Psoas muscle (tissue), 8 donors: ENCODE measurements around the gene PODXL2. TPM values are rescaled to one million over a fixed set of nuclear protein-coding genes. Genes with fewer than 3 reads are reported as not detected.

Source experiments
- ATAC-seq, 4 donors: fragments of 200-7000 bp; cut with Tn5 transposase; one replicate each; pipeline ENCODE4 v1.9.1; 2020; ENCODE audit warnings: moderate library complexity in 3 of 4, mild to moderate bottlenecking in 2 of 4
- DNase-seq, 2 donors: peaks; one replicate each; pipeline ENCODE4 v3.0.0-alpha.2; 2020
- H3K27ac ChIP-seq: fragments of 200-600 bp; one replicate; pipeline ENCODE4 v1.8.0; 2022
- H3K27me3 ChIP-seq, 3 donors: fragments of 200-600 bp in 1 of 3; one replicate each; pipeline versions ENCODE4 v1.6.1 to v1.8.0; 2013 to 2022; ENCODE audit warnings: low read length in 2 of 3, mild to moderate bottlenecking in 2 of 3, moderate library complexity in 1 of 3; ENCODE audit not compliant: insufficient read depth in 3 of 3
- H3K36me3 ChIP-seq, 2 donors: fragments of 200-600 bp in 1 of 2; one replicate each; pipeline versions ENCODE4 v1.6.1 to v1.8.0; 2013 to 2022; ENCODE audit warnings: low read depth in 1 of 2, mild to moderate bottlenecking in 1 of 2, moderate library complexity in 1 of 2; ENCODE audit not compliant: insufficient read depth in 1 of 2
- H3K4me1 ChIP-seq: fragments of 200-600 bp; one replicate; pipeline ENCODE4 v1.8.0; 2022
- H3K4me3 ChIP-seq: fragments of 200-600 bp; one replicate; pipeline ENCODE4 v1.8.0; 2022; ENCODE audit warnings: mild to moderate bottlenecking
- H3K9me3 ChIP-seq: fragments of 200-600 bp; one replicate; pipeline ENCODE4 v1.8.0; 2022
- CTCF ChIP-seq: fragments of 200-600 bp; IDR thresholded peaks from one replicate; pipeline ENCODE4 v1.8.0; 2022; ENCODE audit warnings: antibody characterized with exemption
- WGBS, 3 donors: extraction: QIAGEN DNeasy Blood & Tissue Kit; methylation state at CpG; one replicate each; pipeline versions ENCODE4 v1.1.6 to v1.1.7; 2013; 5-methylcytosine and 5-hydroxymethylcytosine counted together
- intact Hi-C, 2 donors: fragments of 100-400 bp; cut with DNase I; formaldehyde crosslinking; loops; one replicate each; pipeline versions ENCODE4 v1.11.0 to v1.14.2; 2022
- polyA plus RNA-seq, 3 donors: library from polyadenylated mRNA; stranded (reverse); fragments of 200-250 nt; gene quantifications; one replicate each; pipeline ENCODE4 v1.2.3, GENCODE V29; 2013
- total RNA-seq, 4 donors: library from RNA; stranded (reverse); fragmentation: NEBNext Ultra II Directional in 2 of 4; extraction: Animal tissue kit (Norgen Biotek cat#: 25700) in 2 of 4; gene quantifications; one replicate each; pipeline versions ENCODE4 v1.2.1 to v1.2.4, GENCODE V29; 2021 to 2023
- donor health status: healthy with polysubstance abuse.
- donor health status: DM: no; HTN: no; CAD: no; lungs with moderate emphysema.
- donor health status: Bipolar disorder and iron deficiency.
- donor health status: healthy.
- donor health status: DM: yes; HTN: yes; CAD: no.
- donor health status: DM: no; HTN: no; CAD: no.
- donor health status: DM: no; HTN: no; CAD: no.
- donor health status: DM: yes; HTN: yes; CAD: no.

PODXL2 gene
- total and polyA plus RNA-seq, 7 donors, result 1.4 to 3.0 (median 2.1) TPM

GRCh38 chr3:127585813-127586413 lies 43.1 kb upstream of the PODXL2 start:
- Histone ChIP-seq H3K27ac (no peak overlapping the region), H3K9me3 (no peaks in the 10 kb centered on the region), H3K36me3 (peaks cover 0 to 4% of the 10 kb centered on the region in 2 donors), H3K27me3 (no peaks in the 10 kb centered on the region), H3K4me3 (no peak overlapping the region), H3K4me1 (peaks cover 33% of the 10 kb centered on the region)
- TF ChIP-seq CTCF, result no peak
- no peak for DNase-seq
- intact Hi-C loops, result no loop called here
- WGBS, 3 donors, result 82 to 88% (median 82%) methylated on average over 6 of the region's 6 CpGs
- ATAC-seq, result no peak

- TF ChIP-seq CTCF, result no peak
- Histone ChIP-seq H3K27me3 (no peaks in the 10 kb centered on the region), H3K9me3 (no peaks in the 10 kb centered on the region), H3K27ac (no peak overlapping the region), H3K36me3 (peaks cover 0 to 4% of the 10 kb centered on the region in 2 donors), H3K4me3 (no peak overlapping the region), H3K4me1 (peaks cover 37% of the 10 kb centered on the region)
- WGBS, 3 donors, result 69 to 95% (median 74%) methylated on average over 4 of the region's 4 CpGs
- ATAC-seq (no peak), DNase-seq (no peak)
- intact Hi-C loops, result no loop called here
These were observed 41.1 kb upstream of the PODXL2 start for GRCh38 chr3:127587876-127588275.

- no peaks in the 10 kb centered on the region for H3K9me3 ChIP-seq
- whole genome bisulfite sequencing, 3 donors, result 16 to 22% (median 18%) methylated on average over 9 to 12 of the region's 12 CpGs
- peak overlapping the region; percentile 94 for H3K27ac ChIP-seq
- H3K4me1 ChIP-seq, result peaks cover 37% of the 10 kb centered on the region
- peak overlapping the region; percentile 99 for H3K4me3 ChIP-seq
- no peaks in the 10 kb centered on the region for H3K27me3 ChIP-seq
- H3K36me3 ChIP-seq, result no peaks in the 10 kb centered on the region
- intact Hi-C loops, result no loop called here
- no peak for TF ChIP-seq CTCF
- no peak for DNase-seq
- ATAC-seq, result no peak
These were observed 40.0 kb upstream of the PODXL2 start for GRCh38 chr3:127588806-127589577.

DNA sequence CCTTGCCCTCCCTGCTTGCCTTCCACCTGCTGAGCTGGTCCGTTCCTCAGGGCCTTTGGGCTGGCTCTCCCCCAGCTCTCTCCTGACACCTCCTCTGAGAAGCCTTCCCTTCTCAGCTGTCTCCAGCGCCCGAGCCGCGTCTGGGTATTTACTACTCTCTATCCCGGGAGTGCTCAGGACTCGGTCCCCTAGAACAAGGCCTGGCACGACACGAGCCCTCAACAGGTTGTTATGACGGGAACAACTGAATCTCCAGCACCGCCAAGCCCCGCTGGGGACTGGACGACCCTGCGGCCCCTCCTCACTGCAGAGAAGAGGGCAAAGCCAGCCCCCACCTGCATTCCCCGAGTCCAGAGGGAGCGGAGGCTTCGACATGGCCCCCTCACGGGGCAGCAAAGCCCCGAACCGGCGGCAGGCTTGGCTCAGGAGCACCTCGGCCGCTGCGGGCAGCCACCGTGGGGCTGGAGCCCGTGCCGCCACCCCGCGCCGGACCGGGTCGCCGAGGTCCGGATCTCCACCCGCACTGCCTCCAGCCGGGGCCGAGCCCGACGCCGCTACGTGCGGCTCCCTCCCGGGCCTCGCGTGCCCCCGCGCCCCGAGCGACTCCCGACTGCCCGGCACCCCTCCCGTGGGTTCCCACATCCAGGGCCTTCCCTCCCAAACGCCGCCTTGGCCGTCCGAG lies 39.2 kb upstream of the PODXL2 start:
- peak; percentile 7 to 29 (median 20) for ATAC-seq
- intact Hi-C loops, result no loop called here

More for the DNA sequence above, 39.2 kb upstream of the PODXL2 start:
- peak in 1 of 2 donors; percentile 76 for DNase-seq
- H3K27ac ChIP-seq, result peak overlapping the region; percentile 94
- no peaks in the 10 kb centered on the region for H3K36me3 ChIP-seq
- no peak for TF ChIP-seq CTCF
- no peaks in the 10 kb centered on the region for H3K27me3 ChIP-seq
- peak overlapping the region; percentile 99 for H3K4me3 ChIP-seq
- WGBS, 3 donors, result 0 to 1% (median 0%) methylated on average over 36 to 56 of the region's 56 CpGs
- peaks cover 33% of the 10 kb centered on the region for H3K4me1 ChIP-seq
- H3K9me3 ChIP-seq, result no peaks in the 10 kb centered on the region
